Suprapubic skin (tissue), 3 donors: Measurements from ENCODE around the gene ZCCHC3.

ENCODE experiments used
- EP300 ChIP-seq: sonication (generic); formaldehyde crosslinking; IDR thresholded peaks from one replicate; pipeline ENCODE4 v1.6.1; 2017; ENCODE audit warnings: antibody characterized with exemption
- POLR2A ChIP-seq, 2 donors: fragments of 450-650 bp; IDR thresholded peaks; one replicate each; pipeline ENCODE4 v1.6.1; 2017; ENCODE audit warnings: antibody characterized with exemption in 2 of 2, mild to moderate bottlenecking in 2 of 2, moderate library complexity in 2 of 2
- TF ChIP-seq, protein P1 (sequence below), 2 donors: fragments of 200-600 bp in 1 of 2; fragments of 450-650 bp in 1 of 2; sonication (generic) in 1 of 2; IDR thresholded peaks; one replicate each; pipeline ENCODE4 v1.5.1; 2016 to 2019; ENCODE audit warnings: antibody characterized with exemption in 2 of 2, mild to moderate bottlenecking in 1 of 2, moderate library complexity in 1 of 2

- TF ChIP-seq, protein P1, sequence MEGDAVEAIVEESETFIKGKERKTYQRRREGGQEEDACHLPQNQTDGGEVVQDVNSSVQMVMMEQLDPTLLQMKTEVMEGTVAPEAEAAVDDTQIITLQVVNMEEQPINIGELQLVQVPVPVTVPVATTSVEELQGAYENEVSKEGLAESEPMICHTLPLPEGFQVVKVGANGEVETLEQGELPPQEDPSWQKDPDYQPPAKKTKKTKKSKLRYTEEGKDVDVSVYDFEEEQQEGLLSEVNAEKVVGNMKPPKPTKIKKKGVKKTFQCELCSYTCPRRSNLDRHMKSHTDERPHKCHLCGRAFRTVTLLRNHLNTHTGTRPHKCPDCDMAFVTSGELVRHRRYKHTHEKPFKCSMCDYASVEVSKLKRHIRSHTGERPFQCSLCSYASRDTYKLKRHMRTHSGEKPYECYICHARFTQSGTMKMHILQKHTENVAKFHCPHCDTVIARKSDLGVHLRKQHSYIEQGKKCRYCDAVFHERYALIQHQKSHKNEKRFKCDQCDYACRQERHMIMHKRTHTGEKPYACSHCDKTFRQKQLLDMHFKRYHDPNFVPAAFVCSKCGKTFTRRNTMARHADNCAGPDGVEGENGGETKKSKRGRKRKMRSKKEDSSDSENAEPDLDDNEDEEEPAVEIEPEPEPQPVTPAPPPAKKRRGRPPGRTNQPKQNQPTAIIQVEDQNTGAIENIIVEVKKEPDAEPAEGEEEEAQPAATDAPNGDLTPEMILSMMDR (IDR thresholded peaks at IDR 0.05) = no peak
- TF ChIP-seq EP300 (no peak), POLR2A (IDR thresholded peaks at IDR 0.05) (no peak)
These were observed 11.2 kb downstream of the ZCCHC3 start for GRCh38 chr20:308427-309038.
